UCSD-AML1 (cell line): ENCODE measurements around the gene ANKRD13B.

Experiments
- DNase-seq: peaks from one replicate; lab custom pipeline; 2025; ENCODE audit not compliant: unreplicated experiment; lab: John Stamatoyannopoulos, UW

Gene ANKRD13B

GRCh38 chr17:29581583-29582253 lies 11.2 kb upstream of the ANKRD13B start:
- no peak for DNase-seq

- no peak for DNase-seq
Observed at GRCh38 chr17:29582254-29582765, 10.6 kb upstream of the ANKRD13B start.

- no peak for DNase-seq
Observed at GRCh38 chr17:29582772-29583171, 10.2 kb upstream of the ANKRD13B start.

- DNase-seq: no peak
Observed at GRCh38 chr17:29583324-29584248, 9.3 kb upstream of the ANKRD13B start.

- DNase-seq: peak; percentile 47
Observed at GRCh38 chr17:29584452-29585079, 8.4 kb upstream of the ANKRD13B start.

- DNase-seq: peak; percentile 63
Observed at GRCh38 chr17:29585080-29585751, 7.7 kb upstream of the ANKRD13B start.

GRCh38 chr17:29586676-29587469 lies 6.1 kb upstream of the ANKRD13B start:
- DNase-seq: peak; percentile 28

- no peak for DNase-seq
Observed at GRCh38 chr17:29587591-29587990, 5.3 kb upstream of the ANKRD13B start.

- DNase-seq: peak; percentile 52
Observed at GRCh38 chr17:29588017-29588561, 4.8 kb upstream of the ANKRD13B start.

- DNase-seq: peak; percentile 52
Observed at GRCh38 chr17:29588562-29589411, 4.1 kb upstream of the ANKRD13B start.

- peak; percentile 91 for DNase-seq
Observed at GRCh38 chr17:29589524-29590410, 3.2 kb upstream of the ANKRD13B start, which contains the start of gene GIT1. Gene GIT1 (minus strand): TSS chr17:29589648. CDS start chr17:29589378, 270 bp downstream.

- DNase-seq: no peak
Observed at GRCh38 chr17:29590411-29591145, 2.4 kb upstream of the ANKRD13B start.

- DNase-seq: no peak
Observed at GRCh38 chr17:29591146-29591736, 1.7 kb upstream of the ANKRD13B start.

GRCh38 chr17:29591737-29592608 lies 959 bp upstream of the ANKRD13B start:
- peak; percentile 89 for DNase-seq

- peak; percentile 36 for DNase-seq
Observed at GRCh38 chr17:29593591-29594518, 923 bp downstream of the ANKRD13B start.
